ENCODE measurements around the gene MRPL2.

Gene MRPL2

DNA sequence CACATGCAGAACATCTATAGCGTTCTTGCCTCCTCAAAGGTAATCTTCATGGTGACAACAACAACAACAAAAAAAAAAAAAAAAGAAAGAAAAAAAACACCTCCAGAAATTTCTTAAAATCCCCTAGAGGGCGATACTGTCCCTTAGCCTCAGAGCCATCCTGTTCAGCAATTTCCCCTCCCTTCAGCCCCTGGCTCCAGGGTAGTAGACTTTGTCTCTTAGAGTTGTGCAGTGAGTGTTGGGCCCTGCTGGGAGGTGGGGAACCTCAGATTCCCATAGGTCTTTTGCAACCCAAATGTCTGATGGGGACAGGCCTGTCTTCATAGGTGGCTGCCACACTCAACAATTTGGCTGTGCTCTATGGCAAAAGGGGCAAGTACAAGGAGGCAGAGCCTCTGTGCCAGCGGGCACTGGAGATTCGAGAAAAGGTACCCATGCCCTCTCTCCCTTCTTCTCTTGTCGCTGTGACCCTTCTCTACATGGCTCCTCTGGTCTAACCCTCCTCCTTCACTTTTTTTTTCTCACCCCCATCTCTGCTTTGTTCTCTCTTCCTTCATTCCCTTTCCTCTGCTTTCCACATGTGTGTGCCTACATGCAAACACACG is 10.9 kb upstream of the MRPL2 start (continued):
- no peak for TF ChIP-seq ZNF112 (tag by site-specific recombination; IDR thresholded peaks at IDR 0.05)
- no peak for TF ChIP-seq HOXD13 (CRISPR knock-in tag; IDR thresholded peaks at IDR 0.05; ENCODE audit: borderline replicate concordance)
- TF ChIP-seq ZBTB20 (tag by site-specific recombination; IDR thresholded peaks at IDR 0.05) = no peak
- TF ChIP-seq ZNF654 (tag by site-specific recombination; IDR thresholded peaks at IDR 0.05; ENCODE audit: low read depth) = peak; percentile 71
- TF ChIP-seq SP7 (tag by site-specific recombination; IDR thresholded peaks at IDR 0.05) = 0 out of 2 replicates have a peak, but pooled peaks have one; percentile 18
- TF ChIP-seq, protein P1, sequence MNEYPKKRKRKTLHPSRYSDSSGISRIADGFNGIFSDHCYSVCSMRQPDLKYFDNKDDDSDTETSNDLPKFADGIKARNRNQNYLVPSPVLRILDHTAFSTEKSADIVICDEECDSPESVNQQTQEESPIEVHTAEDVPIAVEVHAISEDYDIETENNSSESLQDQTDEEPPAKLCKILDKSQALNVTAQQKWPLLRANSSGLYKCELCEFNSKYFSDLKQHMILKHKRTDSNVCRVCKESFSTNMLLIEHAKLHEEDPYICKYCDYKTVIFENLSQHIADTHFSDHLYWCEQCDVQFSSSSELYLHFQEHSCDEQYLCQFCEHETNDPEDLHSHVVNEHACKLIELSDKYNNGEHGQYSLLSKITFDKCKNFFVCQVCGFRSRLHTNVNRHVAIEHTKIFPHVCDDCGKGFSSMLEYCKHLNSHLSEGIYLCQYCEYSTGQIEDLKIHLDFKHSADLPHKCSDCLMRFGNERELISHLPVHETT (tag by site-specific recombination; IDR thresholded peaks at IDR 0.05) = no peak
- TF ChIP-seq ZNF2 (tag by site-specific recombination; IDR thresholded peaks at IDR 0.05) = 0 out of 2 replicates have a peak, but pooled peaks have one; percentile 21
- no peak for TF ChIP-seq ZNF37A (tag by site-specific recombination; IDR thresholded peaks at IDR 0.05)
- no peak for TF ChIP-seq ZNF221 (tag by site-specific recombination; IDR thresholded peaks at IDR 0.05; ENCODE audit: borderline replicate concordance)
- no peak for TF ChIP-seq ZNF792 (tag by site-specific recombination; IDR thresholded peaks at IDR 0.05)
- no peak for TF ChIP-seq ZNF610 (tag by site-specific recombination; IDR thresholded peaks at IDR 0.05; ENCODE audit: borderline replicate concordance)
- no peak for TF ChIP-seq SP3 (tag by site-specific recombination; IDR thresholded peaks at IDR 0.05)
- TF ChIP-seq ZNF155 (tag by site-specific recombination; IDR thresholded peaks at IDR 0.05) = no peak
- no peak for TF ChIP-seq ZNF626 (tag by site-specific recombination; IDR thresholded peaks at IDR 0.05)
- TF ChIP-seq, protein P2, sequence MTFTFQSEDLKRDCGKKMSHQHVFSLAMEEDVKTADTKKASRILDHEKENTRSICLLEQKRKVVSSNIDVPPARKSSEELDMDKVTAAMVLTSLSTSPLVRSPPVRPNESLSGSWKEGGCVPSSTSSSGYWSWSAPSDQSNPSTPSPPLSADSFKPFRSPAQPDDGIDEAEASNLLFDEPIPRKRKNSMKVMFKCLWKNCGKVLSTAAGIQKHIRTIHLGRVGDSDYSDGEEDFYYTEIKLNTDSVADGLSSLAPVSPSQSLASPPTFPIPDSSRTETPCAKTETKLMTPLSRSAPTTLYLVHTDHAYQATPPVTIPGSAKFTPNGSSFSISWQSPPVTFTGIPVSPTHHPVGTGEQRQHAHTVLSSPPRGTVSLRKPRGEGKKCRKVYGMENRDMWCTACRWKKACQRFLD (tag by site-specific recombination; IDR thresholded peaks at IDR 0.05) = no peak
- no peak for TF ChIP-seq ZNF558 (tag by site-specific recombination; IDR thresholded peaks at IDR 0.05)
- TF ChIP-seq ZNF701 (tag by site-specific recombination; IDR thresholded peaks at IDR 0.05) = no peak
- TF ChIP-seq IKZF3 (tag by site-specific recombination; IDR thresholded peaks at IDR 0.05) = no peak
- TF ChIP-seq, protein P3, sequence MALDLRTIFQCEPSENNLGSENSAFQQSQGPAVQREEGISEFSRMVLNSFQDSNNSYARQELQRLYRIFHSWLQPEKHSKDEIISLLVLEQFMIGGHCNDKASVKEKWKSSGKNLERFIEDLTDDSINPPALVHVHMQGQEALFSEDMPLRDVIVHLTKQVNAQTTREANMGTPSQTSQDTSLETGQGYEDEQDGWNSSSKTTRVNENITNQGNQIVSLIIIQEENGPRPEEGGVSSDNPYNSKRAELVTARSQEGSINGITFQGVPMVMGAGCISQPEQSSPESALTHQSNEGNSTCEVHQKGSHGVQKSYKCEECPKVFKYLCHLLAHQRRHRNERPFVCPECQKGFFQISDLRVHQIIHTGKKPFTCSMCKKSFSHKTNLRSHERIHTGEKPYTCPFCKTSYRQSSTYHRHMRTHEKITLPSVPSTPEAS (tag by site-specific recombination; IDR thresholded peaks at IDR 0.05) = no peak
- TF ChIP-seq, protein P4, sequence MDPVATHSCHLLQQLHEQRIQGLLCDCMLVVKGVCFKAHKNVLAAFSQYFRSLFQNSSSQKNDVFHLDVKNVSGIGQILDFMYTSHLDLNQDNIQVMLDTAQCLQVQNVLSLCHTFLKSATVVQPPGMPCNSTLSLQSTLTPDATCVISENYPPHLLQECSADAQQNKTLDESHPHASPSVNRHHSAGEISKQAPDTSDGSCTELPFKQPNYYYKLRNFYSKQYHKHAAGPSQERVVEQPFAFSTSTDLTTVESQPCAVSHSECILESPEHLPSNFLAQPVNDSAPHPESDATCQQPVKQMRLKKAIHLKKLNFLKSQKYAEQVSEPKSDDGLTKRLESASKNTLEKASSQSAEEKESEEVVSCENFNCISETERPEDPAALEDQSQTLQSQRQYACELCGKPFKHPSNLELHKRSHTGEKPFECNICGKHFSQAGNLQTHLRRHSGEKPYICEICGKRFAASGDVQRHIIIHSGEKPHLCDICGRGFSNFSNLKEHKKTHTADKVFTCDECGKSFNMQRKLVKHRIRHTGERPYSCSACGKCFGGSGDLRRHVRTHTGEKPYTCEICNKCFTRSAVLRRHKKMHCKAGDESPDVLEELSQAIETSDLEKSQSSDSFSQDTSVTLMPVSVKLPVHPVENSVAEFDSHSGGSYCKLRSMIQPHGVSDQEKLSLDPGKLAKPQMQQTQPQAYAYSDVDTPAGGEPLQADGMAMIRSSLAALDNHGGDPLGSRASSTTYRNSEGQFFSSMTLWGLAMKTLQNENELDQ (tag by site-specific recombination; IDR thresholded peaks at IDR 0.05; ENCODE audit: low read depth) = no peak
- TF ChIP-seq ZNF133 (tag by site-specific recombination; IDR thresholded peaks at IDR 0.05) = no peak
- no peak for TF ChIP-seq ZNF561 (tag by site-specific recombination; IDR thresholded peaks at IDR 0.05; ENCODE audit: borderline replicate concordance)
- no peak for TF ChIP-seq ZSCAN30 (tag by site-specific recombination; IDR thresholded peaks at IDR 0.05)
- TF ChIP-seq, protein P5, sequence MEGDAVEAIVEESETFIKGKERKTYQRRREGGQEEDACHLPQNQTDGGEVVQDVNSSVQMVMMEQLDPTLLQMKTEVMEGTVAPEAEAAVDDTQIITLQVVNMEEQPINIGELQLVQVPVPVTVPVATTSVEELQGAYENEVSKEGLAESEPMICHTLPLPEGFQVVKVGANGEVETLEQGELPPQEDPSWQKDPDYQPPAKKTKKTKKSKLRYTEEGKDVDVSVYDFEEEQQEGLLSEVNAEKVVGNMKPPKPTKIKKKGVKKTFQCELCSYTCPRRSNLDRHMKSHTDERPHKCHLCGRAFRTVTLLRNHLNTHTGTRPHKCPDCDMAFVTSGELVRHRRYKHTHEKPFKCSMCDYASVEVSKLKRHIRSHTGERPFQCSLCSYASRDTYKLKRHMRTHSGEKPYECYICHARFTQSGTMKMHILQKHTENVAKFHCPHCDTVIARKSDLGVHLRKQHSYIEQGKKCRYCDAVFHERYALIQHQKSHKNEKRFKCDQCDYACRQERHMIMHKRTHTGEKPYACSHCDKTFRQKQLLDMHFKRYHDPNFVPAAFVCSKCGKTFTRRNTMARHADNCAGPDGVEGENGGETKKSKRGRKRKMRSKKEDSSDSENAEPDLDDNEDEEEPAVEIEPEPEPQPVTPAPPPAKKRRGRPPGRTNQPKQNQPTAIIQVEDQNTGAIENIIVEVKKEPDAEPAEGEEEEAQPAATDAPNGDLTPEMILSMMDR (tag by site-specific recombination; IDR thresholded peaks at IDR 0.05) = peak; percentile 73
- no peak for TF ChIP-seq ZNF530 (tag by site-specific recombination; IDR thresholded peaks at IDR 0.05; ENCODE audit: low read depth)
- TF ChIP-seq ZXDB (tag by site-specific recombination; IDR thresholded peaks at IDR 0.05) = 0 out of 2 replicates have a peak, but pooled peaks have one; percentile 16
- no peak for TF ChIP-seq ZNF24 (tag by site-specific recombination; IDR thresholded peaks at IDR 0.05)
- no peak for TF ChIP-seq ZNF184 (tag by site-specific recombination; IDR thresholded peaks at IDR 0.05)
- no peak for TF ChIP-seq ZNF248 (tag by site-specific recombination; IDR thresholded peaks at IDR 0.05)
- TF ChIP-seq ZFP37 (tag by site-specific recombination; IDR thresholded peaks at IDR 0.05) = no peak
- TF ChIP-seq, protein P6, sequence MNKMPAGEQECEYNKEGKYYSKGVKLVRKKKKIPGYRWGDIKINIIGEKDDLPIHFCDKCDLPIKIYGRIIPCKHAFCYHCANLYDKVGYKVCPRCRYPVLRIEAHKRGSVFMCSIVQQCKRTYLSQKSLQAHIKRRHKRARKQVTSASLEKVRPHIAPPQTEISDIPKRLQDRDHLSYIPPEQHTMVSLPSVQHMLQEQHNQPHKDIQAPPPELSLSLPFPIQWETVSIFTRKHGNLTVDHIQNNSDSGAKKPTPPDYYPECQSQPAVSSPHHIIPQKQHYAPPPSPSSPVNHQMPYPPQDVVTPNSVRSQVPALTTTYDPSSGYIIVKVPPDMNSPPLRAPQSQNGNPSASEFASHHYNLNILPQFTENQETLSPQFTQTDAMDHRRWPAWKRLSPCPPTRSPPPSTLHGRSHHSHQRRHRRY (tag by site-specific recombination; IDR thresholded peaks at IDR 0.05) = no peak

Data from HEK293 (cell line).